GM21423 (cell line): Measurements from ENCODE around the gene ARHGAP8.

Experiments
- ATAC-seq: cut with Tn5 transposase; IDR thresholded peaks from one replicate; pipeline ENCODE4 v1.9.1; 2021; ENCODE audit warnings: mild to moderate bottlenecking, moderate library complexity; ENCODE audit not compliant: unreplicated experiment

ARHGAP8 gene

GRCh38 chr22:44724859-44725258, 27.5 kb upstream of the ARHGAP8 start:
- ATAC-seq, result no peak

GRCh38 chr22:44726439-44726838, 25.9 kb upstream of the ARHGAP8 start:
- no peak for ATAC-seq

- no peak for ATAC-seq
These were observed 25.2 kb upstream of the ARHGAP8 start for GRCh38 chr22:44727148-44727547.

GRCh38 chr22:44727709-44728108, 24.7 kb upstream of the ARHGAP8 start:
- ATAC-seq, result no peak

GRCh38 chr22:44728761-44729324, 23.5 kb upstream of the ARHGAP8 start:
- no peak for ATAC-seq

- ATAC-seq, result no peak
These were observed 22.9 kb upstream of the ARHGAP8 start for GRCh38 chr22:44729391-44730021.

- ATAC-seq, result no peak
These were observed 22.4 kb upstream of the ARHGAP8 start for GRCh38 chr22:44730022-44730393.

- ATAC-seq, result no peak
These were observed 21.7 kb upstream of the ARHGAP8 start for GRCh38 chr22:44730490-44731356.

- no peak for ATAC-seq
These were observed 20.9 kb upstream of the ARHGAP8 start for GRCh38 chr22:44731357-44731970.

- ATAC-seq, result no peak
These were observed 20.3 kb upstream of the ARHGAP8 start for GRCh38 chr22:44732017-44732561.

GRCh38 chr22:44732661-44733060, 19.7 kb upstream of the ARHGAP8 start:
- no peak for ATAC-seq

- no peak for ATAC-seq
These were observed 18.8 kb upstream of the ARHGAP8 start for GRCh38 chr22:44733426-44734106.

GRCh38 chr22:44734278-44734677, 18.1 kb upstream of the ARHGAP8 start:
- ATAC-seq, result no peak

GRCh38 chr22:44734801-44735517, 17.4 kb upstream of the ARHGAP8 start:
- ATAC-seq, result no peak

GRCh38 chr22:44735518-44736428, 16.6 kb upstream of the ARHGAP8 start:
- ATAC-seq, result no peak

- no peak for ATAC-seq
These were observed 15.6 kb upstream of the ARHGAP8 start for GRCh38 chr22:44736581-44737405.

- ATAC-seq, result no peak
These were observed 14.7 kb upstream of the ARHGAP8 start for GRCh38 chr22:44737406-44738346.
